Measurements from ENCODE around the gene RTL5.

The RTL5 gene

GRCh38 chrX:72079607-72080006 lies 52.1 kb downstream of the RTL5 start:
- no peak for DNase-seq (ENCODE audit: low read depth in 2 of 3, low spot score in 2 of 3)

GRCh38 chrX:72078411-72078810 lies 53.3 kb downstream of the RTL5 start:
- no peak for DNase-seq (ENCODE audit: low read depth in 2 of 3, low spot score in 2 of 3)
